Panc1 (cell line): ENCODE measurements around the gene TSC22D3.

Source experiments
- POLR2AphosphoS5 ChIP-seq: IDR thresholded peaks from 2 replicates; pipeline ENCODE4 v1.6.1; 2012; ENCODE audit warnings: mild to moderate bottlenecking, low read depth, low read length, moderate library complexity
- SIN3A ChIP-seq: IDR thresholded peaks from 2 replicates; pipeline ENCODE4 v1.6.1; 2012; ENCODE audit warnings: low read depth, mild to moderate bottlenecking, low read length, moderate library complexity, borderline replicate concordance; ENCODE audit not compliant: insufficient read depth
- TCF7L2 ChIP-seq: IDR thresholded peaks from 2 replicates; pipeline ENCODE4 v1.6.1; 2011; ENCODE audit warnings: mild to moderate bottlenecking, low read depth, low read length, inconsistent platforms
- TF ChIP-seq, protein P1 (sequence below): fragments of 450-650 bp; IDR thresholded peaks from 2 replicates; pipeline ENCODE4 v1.5.1; 2017; ENCODE audit warnings: mild to moderate bottlenecking
- TF ChIP-seq, protein P2 (sequence below), 2 experiments: IDR thresholded peaks; 2 replicates each; pipeline ENCODE4 v1.6.1; 2011 to 2012; ENCODE audit warnings: low read depth in 2 of 2, control low read depth in 1 of 2, low read length in 1 of 2, mild to moderate bottlenecking in 1 of 2, moderate library complexity in 1 of 2; ENCODE audit not compliant: insufficient read depth in 1 of 2

- no peak for TF ChIP-seq POLR2AphosphoS5
- no peak for TF ChIP-seq SIN3A
- TF ChIP-seq, protein P1, sequence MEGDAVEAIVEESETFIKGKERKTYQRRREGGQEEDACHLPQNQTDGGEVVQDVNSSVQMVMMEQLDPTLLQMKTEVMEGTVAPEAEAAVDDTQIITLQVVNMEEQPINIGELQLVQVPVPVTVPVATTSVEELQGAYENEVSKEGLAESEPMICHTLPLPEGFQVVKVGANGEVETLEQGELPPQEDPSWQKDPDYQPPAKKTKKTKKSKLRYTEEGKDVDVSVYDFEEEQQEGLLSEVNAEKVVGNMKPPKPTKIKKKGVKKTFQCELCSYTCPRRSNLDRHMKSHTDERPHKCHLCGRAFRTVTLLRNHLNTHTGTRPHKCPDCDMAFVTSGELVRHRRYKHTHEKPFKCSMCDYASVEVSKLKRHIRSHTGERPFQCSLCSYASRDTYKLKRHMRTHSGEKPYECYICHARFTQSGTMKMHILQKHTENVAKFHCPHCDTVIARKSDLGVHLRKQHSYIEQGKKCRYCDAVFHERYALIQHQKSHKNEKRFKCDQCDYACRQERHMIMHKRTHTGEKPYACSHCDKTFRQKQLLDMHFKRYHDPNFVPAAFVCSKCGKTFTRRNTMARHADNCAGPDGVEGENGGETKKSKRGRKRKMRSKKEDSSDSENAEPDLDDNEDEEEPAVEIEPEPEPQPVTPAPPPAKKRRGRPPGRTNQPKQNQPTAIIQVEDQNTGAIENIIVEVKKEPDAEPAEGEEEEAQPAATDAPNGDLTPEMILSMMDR: no peak
- no peak for TF ChIP-seq TCF7L2
- TF ChIP-seq, protein P2, sequence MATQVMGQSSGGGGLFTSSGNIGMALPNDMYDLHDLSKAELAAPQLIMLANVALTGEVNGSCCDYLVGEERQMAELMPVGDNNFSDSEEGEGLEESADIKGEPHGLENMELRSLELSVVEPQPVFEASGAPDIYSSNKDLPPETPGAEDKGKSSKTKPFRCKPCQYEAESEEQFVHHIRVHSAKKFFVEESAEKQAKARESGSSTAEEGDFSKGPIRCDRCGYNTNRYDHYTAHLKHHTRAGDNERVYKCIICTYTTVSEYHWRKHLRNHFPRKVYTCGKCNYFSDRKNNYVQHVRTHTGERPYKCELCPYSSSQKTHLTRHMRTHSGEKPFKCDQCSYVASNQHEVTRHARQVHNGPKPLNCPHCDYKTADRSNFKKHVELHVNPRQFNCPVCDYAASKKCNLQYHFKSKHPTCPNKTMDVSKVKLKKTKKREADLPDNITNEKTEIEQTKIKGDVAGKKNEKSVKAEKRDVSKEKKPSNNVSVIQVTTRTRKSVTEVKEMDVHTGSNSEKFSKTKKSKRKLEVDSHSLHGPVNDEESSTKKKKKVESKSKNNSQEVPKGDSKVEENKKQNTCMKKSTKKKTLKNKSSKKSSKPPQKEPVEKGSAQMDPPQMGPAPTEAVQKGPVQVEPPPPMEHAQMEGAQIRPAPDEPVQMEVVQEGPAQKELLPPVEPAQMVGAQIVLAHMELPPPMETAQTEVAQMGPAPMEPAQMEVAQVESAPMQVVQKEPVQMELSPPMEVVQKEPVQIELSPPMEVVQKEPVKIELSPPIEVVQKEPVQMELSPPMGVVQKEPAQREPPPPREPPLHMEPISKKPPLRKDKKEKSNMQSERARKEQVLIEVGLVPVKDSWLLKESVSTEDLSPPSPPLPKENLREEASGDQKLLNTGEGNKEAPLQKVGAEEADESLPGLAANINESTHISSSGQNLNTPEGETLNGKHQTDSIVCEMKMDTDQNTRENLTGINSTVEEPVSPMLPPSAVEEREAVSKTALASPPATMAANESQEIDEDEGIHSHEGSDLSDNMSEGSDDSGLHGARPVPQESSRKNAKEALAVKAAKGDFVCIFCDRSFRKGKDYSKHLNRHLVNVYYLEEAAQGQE (IDR thresholded peaks at IDR 0.05; ENCODE audit: insufficient read depth in 1 of 2, low read depth in 2 of 2, low read length in 1 of 2): no peak
Measured at GRCh38 chrX:107701493-107702121, 74.0 kb downstream of the TSC22D3 start.
